M059J (cell line): ENCODE measurements around the gene STIM2. TPM values are rescaled to one million over a fixed set of nuclear protein-coding genes. Genes with fewer than 3 reads are reported as not detected.
A peak's percentile ranks its signal among the peaks of the same experiment; 100 is the strongest.
"Not testable (repeated sequence)": the region's sequence is repeated elsewhere in the genome, so short reads cannot be mapped to it uniquely, and the experiment has no call there.

ENCODE experiments used
- DNase-seq: peaks from one replicate; pipeline ENCODE4 v3.0.0-alpha.2; 2012; ENCODE audit warnings: low read depth
- total RNA-seq: library from RNA; depleted of rRNA; stranded (reverse); fragments of >200 nt; shearing (Covaris generic); gene quantifications from 2 replicates; pipeline ENCODE4 v1.2.3, GENCODE V29; 2014; rRNA removed

The STIM2 gene
- total RNA-seq, result 21.2 and 29.3 TPM in 2 replicates

DNA sequence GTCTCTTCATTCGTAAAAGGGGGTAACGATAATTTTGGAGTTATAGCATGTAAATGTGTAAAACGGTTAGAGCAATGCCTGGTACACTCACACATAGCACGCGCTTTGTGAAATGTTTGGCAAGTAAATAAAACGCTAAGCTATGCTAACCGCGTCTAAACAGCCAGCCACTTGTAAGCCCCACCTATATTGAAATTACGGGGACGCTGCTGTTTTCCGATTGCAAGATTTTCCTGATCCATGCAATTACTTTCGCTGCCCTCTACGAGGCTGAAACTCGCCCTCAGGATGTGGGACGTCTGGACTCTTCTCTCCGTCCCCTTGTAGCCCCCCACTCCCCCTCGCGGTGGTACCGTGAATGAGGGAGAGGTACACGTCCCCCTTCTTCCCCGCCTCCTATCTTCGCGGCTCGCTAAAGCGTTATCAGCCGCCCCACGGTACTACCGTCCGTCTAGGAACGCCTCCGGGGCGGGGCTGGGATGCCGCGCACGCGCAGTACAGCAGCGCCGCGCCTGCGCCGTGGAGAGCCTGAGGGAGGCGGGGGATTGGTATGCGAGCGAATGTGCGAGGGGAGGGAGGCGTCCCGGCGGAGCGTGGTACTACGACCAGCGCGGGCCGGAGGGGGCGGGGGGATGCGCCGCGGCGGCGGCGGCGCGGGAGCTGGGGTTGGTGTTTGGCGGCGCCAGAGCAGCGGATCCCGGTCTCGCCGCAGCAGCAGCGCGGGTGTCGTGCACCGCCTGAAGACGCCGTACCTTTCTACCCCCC lies at the start of gene STIM2:
Gene STIM2 (plus strand): TSS at position 685 of the 765 bp plus-strand sequence.
- peak; percentile 94 for DNase-seq

- DNase-seq, result peak; percentile 78
These were observed 49.1 kb upstream of the STIM2 start for GRCh38 chr4:26811571-26811970.

- DNase-seq, result peak; percentile 40
These were observed 48.5 kb upstream of the STIM2 start for GRCh38 chr4:26812049-26812714.

GRCh38 chr4:26813698-26814097 lies 46.9 kb upstream of the STIM2 start:
- DNase-seq, result no peak

DNA sequence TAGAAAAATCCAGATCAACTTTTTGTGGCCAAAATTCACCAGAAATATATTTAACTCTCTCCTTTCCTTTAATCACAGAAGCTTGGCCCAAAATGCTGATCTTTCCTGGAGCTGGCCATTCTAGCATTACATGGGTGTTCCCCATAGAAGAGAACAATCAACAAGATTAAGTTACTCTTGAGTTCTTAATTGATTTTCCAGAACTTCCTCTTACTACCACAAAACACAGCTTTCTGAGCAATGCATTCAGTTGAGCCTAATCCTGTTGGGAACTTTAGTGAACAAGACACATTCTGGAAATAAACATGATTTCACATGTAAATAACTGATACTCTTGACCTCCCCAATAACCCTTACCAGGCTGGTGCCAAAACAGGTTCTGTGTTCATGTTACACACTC lies 45.4 kb upstream of the STIM2 start:
- DNase-seq, result no peak

DNA sequence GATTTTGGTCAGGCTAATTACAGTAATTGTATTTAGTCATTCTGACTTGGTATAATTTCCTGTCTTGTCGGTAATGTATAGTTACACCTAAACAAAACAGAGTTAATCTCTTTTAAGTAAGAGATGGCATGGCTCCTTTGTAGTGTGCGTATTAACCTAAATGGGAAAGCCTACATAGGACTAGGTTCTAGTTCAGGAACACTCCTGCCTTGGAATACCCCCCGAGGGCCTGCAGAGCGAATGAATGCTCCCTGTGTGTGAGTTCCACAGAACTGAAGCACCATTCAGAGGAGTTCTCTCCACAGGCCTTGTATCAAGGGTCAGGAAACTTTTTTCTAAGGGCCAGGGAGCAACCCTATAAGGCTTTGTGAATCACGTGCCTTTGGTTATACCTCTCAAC lies 44.9 kb upstream of the STIM2 start:
- no peak for DNase-seq

DNA sequence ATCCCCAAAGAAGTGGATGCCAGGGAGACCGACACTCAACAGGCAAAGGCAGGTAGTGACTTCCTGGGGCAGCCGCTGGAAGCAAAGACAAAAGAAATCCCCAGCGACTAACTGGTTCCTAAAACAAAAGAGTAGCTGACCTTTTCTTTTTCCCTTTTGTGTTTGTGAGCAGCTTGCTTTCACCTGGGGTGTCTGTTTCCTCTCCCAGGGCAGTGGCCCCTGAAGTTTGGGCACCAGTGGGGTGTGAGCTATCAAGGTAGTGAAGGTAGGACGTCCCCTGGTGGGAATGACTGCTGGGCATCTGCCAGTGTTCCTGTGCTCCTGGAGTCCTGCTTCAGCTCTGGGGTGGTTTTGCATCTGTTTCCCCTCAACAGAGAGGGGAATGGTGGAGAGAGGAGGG lies 41.6 kb upstream of the STIM2 start:
- DNase-seq, result no peak

DNA sequence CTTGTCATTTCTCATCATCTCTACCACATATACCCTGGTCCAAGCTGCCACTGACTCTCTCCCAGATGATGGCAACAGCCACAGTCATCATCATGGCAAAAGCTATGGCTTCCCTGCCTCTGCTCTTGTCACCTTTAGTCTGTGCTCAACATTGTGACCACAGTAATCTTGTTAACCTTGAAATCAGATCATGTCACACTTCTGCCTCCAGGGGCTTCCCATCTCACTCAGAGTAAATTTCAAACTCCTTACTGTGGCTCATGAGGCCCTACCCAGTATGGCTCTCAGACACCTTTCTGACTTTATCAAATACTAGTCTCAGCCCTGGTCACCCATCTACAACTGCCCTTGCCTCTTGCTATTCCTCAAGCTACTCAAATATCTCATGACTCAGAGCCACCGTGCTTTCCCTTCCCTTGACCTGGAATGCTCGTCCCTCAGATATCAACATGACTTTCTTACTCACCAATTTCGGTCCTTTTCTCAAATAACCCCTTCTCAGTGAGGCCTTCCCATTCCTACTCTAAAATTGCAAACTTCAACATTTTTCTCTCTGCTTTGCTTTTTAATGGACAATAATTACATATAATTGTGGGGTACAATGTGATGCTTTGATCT lies 41.1 kb upstream of the STIM2 start:
- DNase-seq, result no peak

- DNase-seq, result no peak
These were observed 40.3 kb upstream of the STIM2 start for GRCh38 chr4:26820346-26820745.

DNA sequence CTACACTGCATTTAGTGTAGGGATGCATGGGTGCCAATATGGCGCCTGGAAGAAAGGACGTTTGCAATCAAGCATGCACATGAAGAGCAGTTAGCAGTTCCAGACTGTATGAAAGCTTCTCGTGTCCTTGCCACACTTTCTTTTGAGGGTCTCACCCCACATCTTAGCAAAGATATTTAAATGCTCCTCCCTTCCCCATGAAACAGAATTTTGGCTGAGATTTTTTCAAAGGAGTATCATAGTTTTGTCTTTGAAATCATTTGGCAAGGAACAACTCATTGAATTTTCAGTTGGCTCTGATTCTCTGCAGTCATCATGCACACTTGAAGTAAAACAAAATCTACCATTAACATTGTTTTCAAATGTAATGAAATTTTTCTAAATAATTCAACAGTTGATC lies 39.6 kb upstream of the STIM2 start:
- no peak for DNase-seq

DNA sequence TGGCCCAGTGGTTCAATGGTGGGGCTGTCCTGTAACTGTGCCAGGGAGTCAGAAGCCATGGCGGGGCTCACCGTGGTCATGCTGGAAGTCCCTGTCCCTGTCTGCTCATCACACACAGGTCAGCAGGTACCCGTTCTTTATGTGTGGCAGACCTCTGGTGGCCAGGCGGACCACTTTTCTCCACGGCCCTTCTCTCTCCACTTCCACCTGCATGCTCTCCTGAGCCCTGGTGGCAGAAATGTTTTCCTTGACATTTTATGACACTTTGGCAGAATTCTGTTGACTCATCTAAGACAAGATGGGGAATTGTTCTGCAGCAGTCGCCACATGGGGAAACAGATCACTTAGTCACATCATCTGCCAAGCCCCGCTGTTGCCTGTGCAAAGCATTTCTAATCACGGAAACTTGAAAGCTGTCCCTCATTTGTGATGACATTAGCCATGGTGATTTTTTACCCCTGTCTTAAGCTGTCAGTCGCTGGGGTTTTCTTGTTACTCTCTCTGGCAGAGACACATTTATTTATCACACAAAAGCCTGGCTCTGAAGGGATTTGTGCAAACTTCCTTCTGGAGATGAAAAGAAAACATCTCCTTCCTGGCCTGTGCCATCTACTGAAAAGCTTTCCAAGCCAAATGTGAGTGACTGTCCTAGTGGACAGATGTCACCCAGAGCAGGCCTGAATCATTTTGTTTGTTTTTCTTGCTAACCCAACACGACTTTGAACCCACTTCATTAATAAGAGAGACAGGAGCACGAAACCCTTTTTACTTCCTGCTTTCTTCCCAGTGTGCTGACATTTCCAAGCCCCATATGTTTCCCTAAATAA lies 38.8 kb upstream of the STIM2 start:
- peak; percentile 27 for DNase-seq

DNA sequence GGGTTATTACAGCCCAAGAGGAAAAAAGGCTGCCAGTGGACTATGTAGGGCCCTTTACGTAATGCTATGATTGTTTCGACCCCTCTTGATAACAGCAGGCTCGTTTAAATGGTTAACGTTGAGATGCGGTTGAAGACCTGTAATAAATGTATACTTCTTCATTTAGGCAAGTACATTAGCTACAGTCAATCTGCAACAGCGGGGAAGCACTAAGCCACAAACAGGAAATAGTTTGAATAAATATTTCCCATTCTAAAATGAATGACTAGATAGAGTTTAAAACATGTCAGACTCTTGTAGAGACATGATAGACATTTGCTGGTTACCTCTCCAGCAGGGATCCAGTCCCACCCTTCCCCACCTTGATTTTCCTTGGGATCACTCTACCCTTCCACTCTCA lies 38.1 kb upstream of the STIM2 start:
- no peak for DNase-seq

- DNase-seq, result not testable (repeated sequence)
These were observed 37.7 kb upstream of the STIM2 start for GRCh38 chr4:26822974-26823373.

DNA sequence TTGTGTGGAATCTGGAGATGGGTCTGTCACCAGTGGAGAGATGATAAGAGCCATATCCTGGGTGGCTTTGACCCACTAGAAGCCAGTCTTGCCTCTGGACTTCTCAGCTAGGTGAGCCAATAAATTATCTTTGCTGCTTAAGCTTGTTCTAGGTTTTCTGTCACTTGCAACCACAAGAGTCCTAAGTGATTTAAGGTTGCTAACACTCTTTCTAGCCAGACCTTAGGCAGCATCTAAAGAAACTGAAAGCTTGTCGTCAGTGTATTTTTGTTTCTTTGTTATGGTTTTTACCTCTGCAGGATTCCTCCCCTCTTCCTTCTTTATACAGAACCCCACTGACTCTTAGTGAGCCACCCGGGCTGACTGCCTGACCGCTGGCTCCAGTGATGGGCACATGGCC lies 37.1 kb upstream of the STIM2 start:
- no peak for DNase-seq

DNA sequence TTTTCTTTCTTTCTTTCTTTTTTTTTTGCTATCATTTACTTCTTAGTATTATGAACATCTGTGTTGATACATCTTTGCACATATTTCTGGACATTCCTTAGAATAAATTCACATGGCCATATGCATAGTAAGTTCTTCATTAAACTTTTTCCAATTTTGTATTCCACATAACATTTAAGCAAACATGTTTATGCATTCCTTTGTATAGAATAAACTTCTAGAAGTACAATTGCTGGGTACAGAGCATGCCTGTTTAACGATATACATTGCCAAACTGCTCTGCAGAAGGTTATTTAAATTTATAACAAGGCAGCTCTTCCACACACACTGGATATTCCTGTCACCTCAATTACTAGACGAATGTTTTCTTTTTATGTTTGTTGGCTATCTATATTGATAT lies 36.0 kb upstream of the STIM2 start:
- DNase-seq, result no peak

- no peak for DNase-seq
These were observed 33.9 kb upstream of the STIM2 start for GRCh38 chr4:26826721-26827120.

- DNase-seq, result not testable (repeated sequence)
These were observed 33.3 kb upstream of the STIM2 start for GRCh38 chr4:26827336-26827735.

- DNase-seq, result no peak
These were observed 32.8 kb upstream of the STIM2 start for GRCh38 chr4:26827798-26828197.

DNA sequence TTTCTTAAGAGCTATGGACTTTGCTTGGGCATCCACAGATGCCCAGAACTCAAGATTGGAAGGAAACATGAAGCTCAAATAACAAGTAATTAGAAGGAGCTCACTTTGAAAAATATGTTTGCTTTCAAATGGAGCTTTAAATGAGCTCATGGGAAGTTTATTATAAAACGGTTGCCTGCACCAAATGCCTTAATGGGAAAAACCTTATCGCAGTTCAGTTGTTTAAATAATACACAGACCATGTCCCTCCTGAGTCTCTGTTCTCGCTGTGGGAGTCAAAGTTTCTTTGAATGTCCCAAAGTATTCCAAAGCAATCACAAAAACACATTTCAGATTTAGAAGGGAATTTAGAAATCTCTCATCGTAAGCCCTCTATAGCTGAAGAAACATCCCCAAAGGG lies 31.6 kb upstream of the STIM2 start:
- DNase-seq, result no peak

DNA sequence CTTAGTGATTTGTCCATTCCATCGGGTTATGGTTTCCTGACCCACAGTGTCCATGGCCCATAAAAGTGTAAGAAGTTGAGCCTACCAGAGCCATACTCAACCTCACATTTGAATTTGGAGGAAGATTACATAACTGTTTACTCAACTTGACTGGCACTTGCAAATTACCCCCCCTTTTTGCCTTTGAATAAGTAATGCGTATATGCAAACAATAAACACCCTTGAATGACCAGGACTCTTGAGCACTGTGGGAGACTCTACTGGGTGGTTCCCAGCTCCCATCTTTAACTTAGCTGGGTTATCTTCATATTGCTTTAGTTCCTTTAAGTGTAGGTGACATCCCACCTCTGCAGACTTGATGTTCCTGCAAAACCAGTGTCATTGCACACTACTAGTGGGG lies 30.6 kb upstream of the STIM2 start:
- no peak for DNase-seq

- DNase-seq, result no peak
These were observed 29.9 kb upstream of the STIM2 start for GRCh38 chr4:26830701-26831100.

- DNase-seq, result no peak
These were observed 24.1 kb upstream of the STIM2 start for GRCh38 chr4:26836539-26836938.
